Measurements from ENCODE around the gene OTULIN.

OTULIN gene

GRCh38 chr5:14748180-14748900 lies 83.8 kb downstream of the OTULIN start:
- TF ChIP-seq MYC (IDR thresholded peaks at IDR 0.05; ENCODE audit: low read depth, low read length), result no peak
- no peak for TF ChIP-seq MAX (IDR thresholded peaks at IDR 0.05; ENCODE audit: low read depth, low read length)
- TF ChIP-seq CTCF (IDR thresholded peaks at IDR 0.05; ENCODE audit: low read depth, low read length), result no peak
- no peak for TF ChIP-seq POLR2A (IDR thresholded peaks at IDR 0.05; ENCODE audit: extremely low read depth, insufficient read length)
- DNase-seq (ENCODE audit: low read depth), result no peak
- H3K4me3 ChIP-seq (ENCODE audit: low read depth, low read length), result no peak overlapping the region
